ENCODE data around the gene CXADR.

DNA sequence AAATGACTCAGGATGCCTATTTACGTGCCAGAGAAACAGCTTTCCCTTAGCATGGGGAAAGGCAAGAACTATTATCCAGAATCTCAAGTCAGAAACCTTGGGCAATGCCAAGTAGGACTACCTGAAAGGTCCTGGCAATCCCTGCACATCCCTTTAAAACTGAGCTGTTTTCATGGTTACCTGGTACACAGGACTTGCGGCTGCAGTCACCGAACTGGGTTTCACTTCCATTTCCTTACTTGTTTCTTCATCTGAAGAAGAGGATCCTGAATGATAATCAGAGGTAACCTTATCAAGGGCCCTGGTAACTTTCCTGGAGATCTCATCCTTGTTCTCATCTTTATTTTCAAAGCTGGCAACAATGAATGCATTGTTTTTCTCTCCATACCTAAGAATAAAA is 85.6 kb downstream of the CXADR start:
- TF ChIP-seq, protein P1, sequence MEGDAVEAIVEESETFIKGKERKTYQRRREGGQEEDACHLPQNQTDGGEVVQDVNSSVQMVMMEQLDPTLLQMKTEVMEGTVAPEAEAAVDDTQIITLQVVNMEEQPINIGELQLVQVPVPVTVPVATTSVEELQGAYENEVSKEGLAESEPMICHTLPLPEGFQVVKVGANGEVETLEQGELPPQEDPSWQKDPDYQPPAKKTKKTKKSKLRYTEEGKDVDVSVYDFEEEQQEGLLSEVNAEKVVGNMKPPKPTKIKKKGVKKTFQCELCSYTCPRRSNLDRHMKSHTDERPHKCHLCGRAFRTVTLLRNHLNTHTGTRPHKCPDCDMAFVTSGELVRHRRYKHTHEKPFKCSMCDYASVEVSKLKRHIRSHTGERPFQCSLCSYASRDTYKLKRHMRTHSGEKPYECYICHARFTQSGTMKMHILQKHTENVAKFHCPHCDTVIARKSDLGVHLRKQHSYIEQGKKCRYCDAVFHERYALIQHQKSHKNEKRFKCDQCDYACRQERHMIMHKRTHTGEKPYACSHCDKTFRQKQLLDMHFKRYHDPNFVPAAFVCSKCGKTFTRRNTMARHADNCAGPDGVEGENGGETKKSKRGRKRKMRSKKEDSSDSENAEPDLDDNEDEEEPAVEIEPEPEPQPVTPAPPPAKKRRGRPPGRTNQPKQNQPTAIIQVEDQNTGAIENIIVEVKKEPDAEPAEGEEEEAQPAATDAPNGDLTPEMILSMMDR (IDR thresholded peaks at IDR 0.05; ENCODE audit: insufficient read depth, low read length), result no peak
- TF ChIP-seq POLR2AphosphoS5 (IDR thresholded peaks at IDR 0.05; ENCODE audit: low read depth), result no peak

All from HL-60 (cell line).